Embryonic facial prominence (tissue), 1 donor: ENCODE measurements around the gene TVP23B.
"Not testable (repeated sequence)": the region's sequence is repeated elsewhere in the genome, so short reads cannot be mapped to it uniquely, and the experiment has no call there.

Source experiments
- DNase-seq: peaks from one replicate; pipeline ENCODE4 v3.0.0-alpha.2; 2016; ENCODE audit errors: extremely low spot score

Gene TVP23B

DNA sequence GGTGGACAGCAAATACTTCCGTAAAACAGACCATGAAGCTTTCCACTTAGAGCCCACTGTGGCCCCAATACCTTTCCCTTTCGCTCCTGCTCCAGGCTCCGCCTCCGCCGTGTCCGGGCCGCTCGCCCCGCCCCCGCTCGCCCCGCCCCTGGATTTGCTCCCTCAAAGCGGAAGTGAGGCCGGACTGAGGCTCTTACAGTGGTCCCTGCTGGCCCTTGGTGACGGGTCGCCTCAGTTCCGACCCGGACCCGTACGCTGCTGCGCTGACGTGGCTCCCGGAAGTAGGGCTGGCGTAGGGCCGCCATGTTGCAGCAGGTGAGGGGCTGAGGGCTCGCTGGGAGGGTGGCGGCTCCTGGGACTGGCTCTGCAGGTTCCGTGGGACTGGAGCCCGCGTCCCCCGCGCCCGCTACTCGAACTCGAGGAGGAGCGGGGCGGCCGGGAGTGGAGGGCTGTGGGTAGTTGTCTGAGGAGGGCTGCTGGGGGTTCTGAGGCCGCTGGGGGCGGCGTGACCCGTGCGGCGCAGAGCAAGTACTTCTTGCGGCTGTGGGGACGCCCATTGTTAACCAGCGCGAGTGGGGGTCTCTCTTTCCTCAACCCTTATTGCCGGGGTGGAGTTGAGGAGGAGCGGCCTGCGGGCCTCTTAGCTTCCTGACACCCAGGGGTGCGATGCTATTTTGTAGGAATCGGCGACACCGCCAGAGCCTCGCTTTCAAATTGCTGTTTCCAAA lies at the start of gene TVP23B:
Gene TVP23B (plus strand): TSS at position 193 of the 728 bp plus-strand sequence. CDS start 111 bp downstream, at position 304.
- peak; percentile 73 for DNase-seq

DNA sequence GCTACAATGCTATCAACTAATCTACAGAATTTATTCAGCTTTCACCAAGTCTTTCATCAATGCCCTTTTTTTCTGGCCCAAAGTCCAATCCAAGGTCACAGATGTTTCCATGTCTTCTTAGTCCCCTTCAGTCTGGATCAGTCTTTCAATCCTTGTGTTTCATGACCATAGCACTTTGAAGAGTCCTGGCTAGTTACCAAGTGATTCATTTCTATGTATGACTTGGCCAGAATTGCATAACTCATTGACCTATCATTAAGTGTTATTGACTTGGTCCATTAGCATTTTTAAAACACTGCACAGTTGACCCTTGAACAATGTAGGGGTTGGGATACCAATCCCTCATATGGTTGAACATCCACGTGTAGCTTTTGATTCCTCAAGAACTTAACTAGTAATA lies 48.5 kb upstream of the TVP23B start:
- DNase-seq, result not testable (repeated sequence)

DNA sequence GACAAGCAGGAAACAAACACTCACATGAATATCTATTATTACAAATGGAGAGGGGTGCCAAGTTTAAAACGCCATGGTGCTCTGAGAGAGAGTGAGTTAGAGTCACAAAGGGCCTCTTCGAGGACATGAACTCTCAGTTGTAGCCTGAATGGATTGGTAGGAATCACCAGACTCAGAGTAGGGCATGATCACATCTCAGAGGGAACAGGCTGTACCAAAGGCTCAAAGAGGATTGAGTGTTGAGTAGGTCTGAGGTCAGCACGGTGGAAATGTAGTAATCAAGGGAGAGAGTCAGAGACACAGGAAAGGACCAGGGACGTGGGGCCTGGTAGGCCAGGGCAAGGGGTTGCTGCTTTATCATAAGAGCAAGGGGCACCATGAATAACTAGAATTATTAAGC lies 47.6 kb upstream of the TVP23B start:
- DNase-seq, result not testable (repeated sequence)

DNA sequence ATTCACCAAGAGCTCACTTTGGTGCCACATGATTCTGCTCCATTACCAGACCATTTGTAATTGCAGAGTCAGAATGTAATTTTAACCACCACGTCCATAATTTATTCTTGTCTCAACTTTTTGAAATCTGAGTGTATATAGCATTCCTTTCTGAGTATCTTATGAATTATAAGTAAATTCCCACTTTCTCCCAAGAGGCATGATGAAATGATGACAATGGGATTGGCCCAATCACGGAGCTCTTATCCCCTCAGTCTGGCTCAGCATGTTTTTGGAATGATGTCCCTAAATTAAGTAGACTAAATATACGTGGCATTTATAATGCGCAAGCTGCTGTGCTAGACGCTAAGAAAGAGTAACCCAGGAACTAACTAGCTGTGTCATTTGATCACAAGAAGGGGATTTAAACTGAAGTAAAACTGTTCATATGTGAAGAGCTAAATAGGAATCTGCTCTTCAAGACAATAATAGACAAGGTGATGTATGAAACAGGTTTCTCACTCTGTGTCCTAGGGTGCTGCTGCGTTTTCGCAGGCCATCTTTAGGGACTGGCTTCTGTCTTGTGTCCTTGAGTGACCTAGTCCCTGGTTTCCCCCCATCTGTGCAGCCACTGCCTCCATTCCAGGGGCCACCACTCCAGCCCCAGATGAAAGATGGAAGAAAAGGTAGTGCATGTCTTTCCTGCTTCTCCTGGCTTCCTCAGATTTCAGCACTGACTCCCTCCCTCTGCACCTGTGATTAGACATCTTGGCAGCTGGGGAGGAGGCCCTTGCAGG lies 41.2 kb upstream of the TVP23B start:
- not testable (repeated sequence) for DNase-seq

DNA sequence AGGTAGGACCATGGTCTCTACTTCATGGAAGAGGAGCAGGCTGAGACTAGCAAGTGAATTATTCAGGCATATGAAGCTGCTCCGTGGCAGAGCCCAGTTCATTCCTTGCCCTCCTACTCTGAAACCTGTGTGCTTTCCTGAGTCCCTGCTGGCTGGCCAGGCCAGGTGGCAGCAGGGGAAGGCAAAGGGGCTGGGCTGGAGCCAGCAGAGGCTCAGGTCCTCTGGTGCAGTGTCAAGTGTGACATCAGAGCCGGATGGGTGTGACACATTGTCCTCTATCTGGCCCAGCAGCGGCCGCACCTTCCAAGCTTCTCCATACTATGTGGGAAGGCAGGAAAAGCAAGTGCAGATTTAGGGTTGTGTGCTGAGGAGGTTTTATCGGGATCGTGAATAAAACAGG lies 39.8 kb upstream of the TVP23B start:
- not testable (repeated sequence) for DNase-seq

DNA sequence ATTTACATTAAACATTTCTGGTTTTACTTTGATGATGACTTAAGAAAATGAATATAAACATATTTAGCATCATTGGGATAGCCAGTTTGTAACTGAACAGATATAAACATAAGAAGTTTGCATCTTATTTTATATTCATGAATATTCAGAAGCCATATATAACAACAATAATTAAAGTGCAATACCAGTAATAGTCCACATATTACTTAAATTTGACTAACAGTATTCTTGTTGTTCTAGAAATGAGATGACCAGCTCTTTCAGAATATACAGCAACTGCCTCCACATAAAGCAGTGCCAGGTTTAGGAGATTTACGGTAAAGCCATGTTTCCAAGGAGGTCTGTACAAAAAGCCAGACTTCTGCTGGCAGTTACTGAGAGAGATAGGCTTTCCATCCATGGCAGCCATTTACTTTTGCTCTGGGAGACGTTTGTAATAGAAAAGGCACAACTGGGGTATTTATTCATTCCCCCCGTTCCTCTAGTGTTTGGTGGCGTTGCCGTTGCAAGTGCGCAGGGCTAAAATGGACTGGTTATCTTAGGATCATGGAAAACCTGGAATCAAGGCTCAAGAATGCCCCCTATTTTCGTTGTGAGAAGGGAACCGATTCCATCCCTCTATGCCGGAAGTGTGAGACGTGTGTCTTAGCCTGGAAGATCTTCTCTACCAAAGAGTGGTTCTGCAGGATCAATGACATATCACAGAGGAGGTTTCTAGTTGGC lies 37.1 kb upstream of the TVP23B start, which contains the start of gene FBXW10:
Gene FBXW10 (plus strand): TSS at position 356 of the 723 bp plus-strand sequence. CDS start 191 bp downstream, at position 547.
- not testable (repeated sequence) for DNase-seq

DNA sequence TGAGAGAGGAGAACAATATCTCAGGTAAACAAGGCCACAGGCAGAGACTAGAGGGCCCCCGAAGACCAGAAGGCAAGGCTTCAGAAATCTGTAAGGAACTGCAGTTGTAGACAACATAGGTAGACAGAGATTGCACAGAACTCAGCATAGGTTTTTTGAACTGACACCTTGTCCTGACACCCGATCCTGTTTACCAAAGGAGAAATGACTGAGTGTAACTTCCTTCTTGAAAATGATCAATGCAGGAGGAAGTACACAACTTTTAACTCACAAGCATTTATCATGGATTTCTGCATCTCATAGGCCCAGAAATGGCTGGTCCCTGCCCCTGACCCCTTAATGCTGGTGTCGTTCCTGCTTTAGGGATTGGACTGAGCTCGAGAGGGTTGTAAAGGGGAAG lies 36.3 kb upstream of the TVP23B start:
- not testable (repeated sequence) for DNase-seq

DNA sequence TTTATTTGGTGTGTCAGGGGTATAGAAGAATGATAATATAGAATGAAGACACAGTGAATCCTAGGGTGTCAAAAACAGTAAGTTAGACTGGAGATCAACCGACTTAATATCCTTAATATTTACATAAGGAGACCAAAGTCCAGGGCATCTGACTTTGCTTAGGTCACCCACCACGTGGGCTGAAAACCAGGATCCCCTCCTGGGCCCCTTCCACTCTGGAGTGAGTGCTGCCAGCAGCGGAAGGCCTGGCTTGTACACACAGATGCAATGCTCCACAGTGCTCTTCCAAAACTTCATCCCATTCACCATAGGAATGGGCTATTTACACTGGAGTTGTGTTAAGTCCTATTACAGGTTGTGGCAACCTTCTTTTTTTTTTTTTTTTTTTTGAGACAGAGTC lies 34.4 kb upstream of the TVP23B start:
- DNase-seq, result not testable (repeated sequence)

DNA sequence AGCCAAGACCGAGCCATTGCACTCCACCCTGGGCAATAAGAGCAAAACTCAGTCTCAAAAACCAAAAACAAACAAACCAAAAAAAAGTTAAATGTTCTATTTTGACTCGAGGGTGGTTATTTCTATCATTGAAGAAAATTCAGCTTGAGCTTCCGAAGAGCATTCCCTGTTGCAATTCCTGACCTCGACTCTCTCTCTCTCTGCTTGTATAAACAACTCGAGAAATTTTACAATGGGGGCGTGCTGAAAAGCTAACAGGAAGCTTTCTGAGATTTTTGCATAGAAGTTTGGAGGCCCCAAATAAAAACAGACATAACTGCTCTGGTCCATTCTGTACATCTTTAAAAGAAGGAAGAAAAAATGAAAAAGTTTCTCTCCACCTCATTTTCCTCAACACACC lies 33.5 kb upstream of the TVP23B start:
- not testable (repeated sequence) for DNase-seq

DNA sequence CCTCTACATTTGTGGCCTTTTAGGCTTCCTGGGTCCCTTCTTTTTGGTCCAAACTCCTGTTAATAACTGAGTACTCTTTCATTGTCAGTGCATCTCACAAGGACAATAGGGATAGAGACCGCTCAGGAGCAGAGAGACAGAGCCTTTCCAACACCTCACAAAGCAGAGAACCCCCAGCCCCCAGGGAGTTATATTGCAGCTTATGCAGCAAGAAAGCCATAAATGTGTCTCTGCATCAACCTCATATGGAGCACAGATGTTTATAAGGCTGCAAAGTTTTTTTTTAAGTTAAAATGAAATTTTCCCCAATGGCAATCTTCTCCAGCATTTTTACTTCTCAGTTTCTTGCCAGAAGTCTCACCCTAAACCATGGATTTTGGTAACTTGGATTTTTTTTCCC lies 30.7 kb upstream of the TVP23B start:
- not testable (repeated sequence) for DNase-seq

DNA sequence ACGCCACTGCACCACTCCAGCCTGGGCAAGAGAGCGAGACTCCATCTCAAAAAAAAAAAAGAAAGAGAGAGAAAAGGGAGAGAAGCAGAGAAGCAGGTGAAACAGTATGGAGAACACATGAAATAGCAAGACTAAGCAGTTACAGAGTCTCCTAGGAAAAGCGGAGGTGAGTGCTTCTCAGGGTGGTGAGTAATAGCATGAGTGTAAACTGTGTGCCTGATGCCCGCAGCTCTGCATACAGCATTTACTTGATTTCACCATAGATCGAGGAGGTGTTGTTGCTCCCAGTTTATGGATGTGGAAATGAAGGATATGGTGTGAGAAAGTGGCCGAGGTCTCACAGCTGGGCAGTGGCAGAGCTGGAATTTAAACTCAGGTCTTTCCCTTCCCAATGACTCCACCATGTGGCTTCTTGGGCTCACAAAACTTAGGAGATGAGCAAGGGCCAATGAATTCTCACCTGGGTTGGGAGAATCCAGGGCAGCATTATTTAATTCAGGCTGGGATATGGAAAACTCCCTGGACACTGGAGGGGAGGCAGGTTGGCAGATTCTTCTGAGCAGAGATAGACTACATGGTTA lies 27.1 kb upstream of the TVP23B start:
- DNase-seq, result not testable (repeated sequence)

DNA sequence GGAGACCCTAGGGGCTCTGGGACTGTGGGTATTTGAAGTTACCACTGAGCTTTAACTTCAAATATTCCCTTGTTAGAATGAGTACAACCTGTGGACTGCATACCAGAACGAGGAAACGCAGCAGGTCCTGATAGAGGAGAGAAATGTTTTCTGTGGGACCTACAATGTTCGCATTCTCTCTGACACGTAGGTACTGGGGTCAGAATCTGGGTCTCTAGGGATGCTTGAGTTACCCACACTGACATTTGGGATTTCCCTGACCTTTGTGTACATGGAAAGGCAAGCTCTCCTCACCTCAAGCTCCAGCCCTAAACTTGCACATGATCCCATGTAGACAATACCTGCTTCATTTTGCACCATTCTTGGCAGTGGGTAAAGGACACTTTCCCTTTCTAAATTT lies 25.0 kb upstream of the TVP23B start:
- DNase-seq, result not testable (repeated sequence)

DNA sequence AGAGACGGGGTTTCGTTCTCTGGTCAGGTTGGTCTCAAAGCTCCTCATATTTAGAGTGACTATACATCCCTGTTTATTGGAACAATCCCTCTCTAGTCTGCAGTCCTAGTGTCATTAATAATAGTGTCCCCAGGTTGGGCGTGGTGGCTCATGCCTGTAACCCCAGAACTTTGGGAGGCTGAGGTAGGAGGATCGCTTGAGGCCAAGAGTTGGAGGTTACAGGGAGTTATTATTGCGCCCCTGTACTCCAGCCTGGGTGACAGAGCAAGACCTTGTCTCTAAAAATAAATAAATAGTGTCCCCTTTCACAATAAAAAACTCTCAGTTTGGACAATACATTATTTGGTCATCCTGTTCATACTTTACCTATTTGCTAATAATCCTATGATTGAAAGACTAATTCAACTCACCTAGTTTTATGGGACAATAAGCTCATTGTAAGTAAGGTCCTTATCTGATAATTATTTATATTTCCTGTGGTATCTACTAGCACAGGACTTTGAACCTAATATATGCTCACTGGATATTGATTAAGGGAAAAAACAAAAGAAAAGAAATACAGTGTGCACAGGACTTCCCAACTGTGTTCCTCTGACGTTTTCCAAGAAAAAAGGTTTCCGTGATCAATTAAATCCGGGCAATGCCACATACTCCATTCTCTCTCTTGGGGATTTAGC lies 23.5 kb upstream of the TVP23B start:
- not testable (repeated sequence) for DNase-seq

DNA sequence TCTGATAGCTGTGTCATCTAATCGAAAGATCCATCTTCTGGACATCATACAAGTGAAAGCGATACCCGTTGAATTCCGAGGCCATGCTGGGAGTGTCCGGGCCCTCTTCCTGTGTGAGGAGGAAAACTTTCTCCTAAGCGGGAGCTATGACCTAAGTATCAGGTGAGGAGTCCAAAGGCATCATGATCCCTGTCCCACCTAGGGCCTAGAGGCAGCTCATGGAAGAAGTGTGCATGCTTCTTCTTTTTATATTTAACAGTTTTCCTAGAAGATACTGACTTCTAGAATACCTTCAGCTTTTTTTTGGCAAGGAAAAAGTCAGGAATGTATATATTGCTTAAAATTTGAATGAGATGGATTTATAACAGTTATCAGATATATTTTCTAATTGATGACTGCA lies 22.6 kb upstream of the TVP23B start:
- not testable (repeated sequence) for DNase-seq

DNA sequence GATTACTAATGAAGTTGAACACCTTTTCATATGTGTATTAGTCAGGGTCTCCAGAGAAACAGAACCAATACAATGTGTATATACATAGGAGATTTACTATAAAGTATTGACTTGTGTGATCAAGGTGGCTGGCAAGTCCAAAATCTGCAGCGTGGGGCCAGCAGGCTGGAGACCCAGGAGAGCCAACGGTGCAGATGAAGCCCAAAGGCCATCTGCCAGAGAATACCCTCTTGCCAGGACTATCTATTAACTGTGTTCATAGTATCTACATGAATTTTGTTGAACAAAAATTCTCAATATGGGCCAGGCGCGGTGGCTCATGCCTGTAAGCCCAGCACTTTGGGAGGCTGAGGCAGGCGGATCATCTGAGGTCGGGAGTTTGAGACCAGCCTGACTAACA lies 20.8 kb upstream of the TVP23B start:
- DNase-seq, result not testable (repeated sequence)

DNA sequence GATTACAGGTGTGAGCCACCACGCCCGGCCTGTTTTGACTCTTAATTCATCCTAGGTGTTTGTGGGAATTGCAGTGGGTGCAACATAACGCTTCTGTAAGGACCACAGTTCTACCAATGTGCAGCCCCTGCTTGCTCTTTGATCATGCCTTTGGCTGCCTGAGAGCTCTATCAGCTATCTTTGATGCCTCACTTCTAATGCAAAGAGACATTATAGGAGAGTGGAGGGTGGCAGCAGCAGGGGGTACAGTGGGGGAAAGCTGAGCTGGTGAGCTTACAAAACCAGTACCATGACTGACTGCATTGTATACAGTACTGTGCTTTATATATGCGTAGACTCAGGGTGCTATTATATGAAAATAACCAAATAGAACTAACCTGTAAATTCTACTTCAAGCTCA lies 10.4 kb upstream of the TVP23B start:
- not testable (repeated sequence) for DNase-seq

DNA sequence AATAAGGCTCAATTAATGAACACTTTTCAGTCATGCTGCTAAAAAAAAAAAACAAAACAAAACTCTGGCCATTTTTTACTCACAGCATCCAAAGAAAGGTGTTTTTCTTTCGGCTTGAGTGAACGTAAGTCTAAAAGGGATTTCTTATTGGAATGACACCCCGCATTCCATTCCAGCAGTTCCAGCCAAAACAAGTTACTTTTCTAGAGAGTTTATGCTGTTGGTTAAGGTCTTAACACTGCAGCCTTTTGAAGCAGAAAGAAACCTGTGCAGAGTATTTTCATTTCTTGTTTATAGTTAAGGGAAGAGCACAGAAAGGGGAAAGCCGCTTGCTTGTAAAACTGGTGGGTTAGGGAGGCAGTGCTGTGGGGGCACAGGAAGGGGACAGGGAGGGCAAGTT lies 9.9 kb upstream of the TVP23B start:
- not testable (repeated sequence) for DNase-seq

DNA sequence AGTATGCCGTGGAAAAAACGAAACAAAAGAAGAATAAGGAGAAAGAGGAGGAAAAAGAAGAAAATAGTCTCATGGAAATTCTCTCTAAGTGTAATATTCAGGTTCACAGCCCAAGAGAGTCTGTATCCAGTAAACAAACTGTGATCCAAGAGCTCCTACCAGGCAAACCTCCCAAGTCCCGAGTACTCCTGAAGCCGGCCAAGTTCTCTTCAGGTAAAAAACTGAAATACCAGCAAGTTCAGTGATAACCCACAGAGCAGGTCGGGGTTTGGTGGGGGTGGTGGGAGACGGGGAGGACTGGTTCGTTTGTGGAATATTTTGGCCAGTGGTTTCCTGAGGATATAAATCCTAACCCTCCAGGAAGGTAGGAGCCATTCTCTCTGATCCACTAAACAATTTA lies 8.5 kb upstream of the TVP23B start:
- DNase-seq, result no peak

DNA sequence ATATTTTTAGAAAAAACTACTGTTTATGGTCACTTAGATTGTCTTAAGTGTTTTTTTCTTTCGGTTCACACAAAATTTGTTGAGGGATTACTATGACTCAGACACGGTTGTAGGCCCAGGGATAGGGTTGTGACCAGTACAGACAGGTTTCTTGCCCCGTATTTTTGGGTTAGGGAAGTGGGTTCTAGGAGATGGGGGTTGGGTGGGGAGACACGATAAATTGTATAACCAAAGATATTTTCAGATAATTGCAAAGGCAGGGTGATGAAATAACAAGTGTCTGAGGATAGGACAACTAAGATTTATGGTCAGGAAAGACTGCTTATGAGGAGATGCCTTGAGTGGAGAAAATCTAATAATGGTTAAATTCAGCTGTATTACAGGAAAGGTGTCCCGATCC lies 822 bp downstream of the TVP23B start:
- DNase-seq, result not testable (repeated sequence)

DNA sequence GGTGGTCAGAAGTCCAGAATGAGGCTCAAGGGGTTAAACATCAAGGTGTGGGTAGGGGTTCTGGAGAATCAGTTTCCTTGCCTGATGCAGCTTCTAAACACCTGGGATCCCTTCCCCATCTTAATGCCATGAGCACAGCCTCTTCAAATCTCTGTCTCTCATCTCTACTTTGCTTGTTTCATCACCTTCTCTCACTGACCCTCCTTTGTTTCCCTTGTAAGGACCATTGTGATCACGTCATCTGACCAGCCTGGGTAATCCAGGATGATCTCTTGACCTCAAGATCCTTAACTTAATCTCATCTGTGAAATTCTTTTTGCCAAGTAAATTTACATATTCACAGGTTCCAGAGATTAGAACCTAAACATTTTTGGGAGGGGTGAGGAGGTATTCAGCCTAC lies 5.0 kb downstream of the TVP23B start:
- DNase-seq, result not testable (repeated sequence)

DNA sequence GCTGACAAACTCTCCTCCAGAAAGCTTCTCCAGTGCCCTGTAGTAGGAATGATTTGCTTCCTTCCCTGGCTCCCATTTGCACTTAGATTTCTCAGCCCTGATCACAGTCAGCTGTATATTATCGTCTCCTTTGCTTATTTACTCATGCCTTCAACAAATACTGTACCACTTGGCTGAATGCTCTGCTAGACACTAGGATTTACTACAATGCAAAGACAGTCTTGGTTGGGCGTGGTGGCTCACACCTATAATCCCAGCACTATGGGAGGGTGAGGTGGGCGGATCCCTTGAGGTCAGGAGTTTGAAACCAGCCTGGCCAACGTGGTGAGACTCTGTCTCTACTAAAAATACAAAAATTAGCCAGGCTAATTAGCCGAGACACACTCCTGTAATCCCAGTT lies 5.9 kb downstream of the TVP23B start:
- DNase-seq, result not testable (repeated sequence)
